ENCODE measurements around the gene PARVB.

DNA sequence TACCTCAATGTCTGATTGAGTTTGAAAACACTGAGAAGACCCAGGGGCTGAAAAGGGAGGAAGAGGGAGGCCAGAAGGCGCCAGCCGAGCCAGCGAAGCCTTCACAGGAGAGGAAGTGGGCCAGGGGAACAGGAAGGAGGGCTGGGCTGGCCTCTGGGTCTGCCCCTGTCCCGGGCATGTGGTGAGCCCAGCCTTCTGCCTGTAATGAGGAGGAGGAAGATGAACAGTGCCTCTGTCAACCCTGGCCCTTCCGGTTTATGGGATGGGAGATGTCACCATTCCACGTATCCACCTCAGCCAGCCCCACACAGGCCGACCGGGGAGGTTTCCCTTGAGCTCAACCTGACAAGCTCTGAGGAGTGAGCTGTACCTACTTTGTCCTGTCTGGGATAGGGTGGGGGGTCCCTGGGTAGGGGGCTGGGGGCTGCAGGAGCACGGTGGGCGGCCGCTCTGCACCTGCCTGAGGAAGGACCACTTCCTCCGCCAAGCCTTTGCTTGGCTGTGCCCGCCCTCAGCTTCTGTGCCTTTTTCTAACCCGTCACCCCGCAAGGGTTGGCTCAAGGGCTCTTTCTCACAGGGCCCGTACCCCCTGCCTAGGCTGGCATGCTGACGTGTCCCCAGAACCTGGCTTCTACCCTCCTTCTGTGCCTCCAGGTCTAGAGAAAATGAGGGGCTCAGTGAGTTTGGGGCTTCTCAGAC, 158.6 kb downstream of the PARVB start:
- TF ChIP-seq CEBPB (tag; IDR thresholded peaks at IDR 0.05) (no peak), ATF1 (CRISPR knock-in tag; IDR thresholded peaks at IDR 0.05) (no peak), ATF1 (tag; IDR thresholded peaks at IDR 0.05) (no peak), MYBL2 (IDR thresholded peaks at IDR 0.05; ENCODE audit: low read depth) (no peak), MYBL2 (CRISPR knock-in tag; IDR thresholded peaks at IDR 0.05; ENCODE audit: borderline replicate concordance) (no peak), FIP1L1 (IDR thresholded peaks at IDR 0.05; ENCODE audit: low read depth, low read length, poor library complexity, severe bottlenecking) (no peak)
- TF ChIP-seq, protein P1, sequence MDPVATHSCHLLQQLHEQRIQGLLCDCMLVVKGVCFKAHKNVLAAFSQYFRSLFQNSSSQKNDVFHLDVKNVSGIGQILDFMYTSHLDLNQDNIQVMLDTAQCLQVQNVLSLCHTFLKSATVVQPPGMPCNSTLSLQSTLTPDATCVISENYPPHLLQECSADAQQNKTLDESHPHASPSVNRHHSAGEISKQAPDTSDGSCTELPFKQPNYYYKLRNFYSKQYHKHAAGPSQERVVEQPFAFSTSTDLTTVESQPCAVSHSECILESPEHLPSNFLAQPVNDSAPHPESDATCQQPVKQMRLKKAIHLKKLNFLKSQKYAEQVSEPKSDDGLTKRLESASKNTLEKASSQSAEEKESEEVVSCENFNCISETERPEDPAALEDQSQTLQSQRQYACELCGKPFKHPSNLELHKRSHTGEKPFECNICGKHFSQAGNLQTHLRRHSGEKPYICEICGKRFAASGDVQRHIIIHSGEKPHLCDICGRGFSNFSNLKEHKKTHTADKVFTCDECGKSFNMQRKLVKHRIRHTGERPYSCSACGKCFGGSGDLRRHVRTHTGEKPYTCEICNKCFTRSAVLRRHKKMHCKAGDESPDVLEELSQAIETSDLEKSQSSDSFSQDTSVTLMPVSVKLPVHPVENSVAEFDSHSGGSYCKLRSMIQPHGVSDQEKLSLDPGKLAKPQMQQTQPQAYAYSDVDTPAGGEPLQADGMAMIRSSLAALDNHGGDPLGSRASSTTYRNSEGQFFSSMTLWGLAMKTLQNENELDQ (CRISPR knock-in tag; IDR thresholded peaks at IDR 0.05; ENCODE audit: borderline replicate concordance), result no peak
